ENCODE measurements around the gene FGD5. TPM values are rescaled to one million over a fixed set of nuclear protein-coding genes. Genes with fewer than 3 reads are reported as not detected.

FGD5 gene
- total and polyA plus RNA-seq, 2 donors from 2014 or later = 18.7 to 40.1 TPM

- Histone ChIP-seq H3K4me3 (ENCODE audit: low read length in 3 of 3) (no peak overlapping the region), H3K27me3 (ENCODE audit: control insufficient read depth, insufficient read depth, low read length) (no peaks in the 10 kb centered on the region), H3K4me1 (ENCODE audit: control insufficient read depth in 2 of 3, insufficient read depth in 2 of 3, low read depth in 1 of 3, low read length in 3 of 3) (peaks cover 0 to 7% (median 0%) of the 10 kb centered on the region in 3 donors), H3K9me3 (ENCODE audit: control insufficient read depth in 2 of 3, insufficient read depth in 1 of 3, low read length in 3 of 3) (no peaks in the 10 kb centered on the region), H3K9ac (ENCODE audit: low read length in 3 of 3) (no peak overlapping the region), H3K27ac (ENCODE audit: low read depth in 2 of 2, low read length in 2 of 2) (no peak overlapping the region), H3K36me3 (ENCODE audit: control insufficient read depth in 2 of 3, insufficient read depth in 3 of 3, low read length in 3 of 3) (peaks cover 0 to 6% (median 2%) of the 10 kb centered on the region in 3 donors)
- no peak for TF ChIP-seq CTCF (IDR thresholded peaks at IDR 0.05; ENCODE audit: borderline replicate concordance, extremely low read depth, insufficient read depth)
- intact Hi-C loops (cut with DNase I) = loop anchor here (10.0 kb wide), 1 partner anchor 124 kb away; no protein-coding TSS in a partner anchor
- DNase-seq (no peak), FAIRE-seq (no peak)
These were observed 99.6 kb downstream of the FGD5 start for GRCh38 chr3:14918356-14918860.

- H3K9me3 ChIP-seq (ENCODE audit: control insufficient read depth in 2 of 3, insufficient read depth in 1 of 3, low read length in 3 of 3) = no peaks in the 10 kb centered on the region
- no peak for TF ChIP-seq CTCF (IDR thresholded peaks at IDR 0.05; ENCODE audit: borderline replicate concordance, extremely low read depth, insufficient read depth)
- intact Hi-C loops (cut with DNase I) = loop anchor here (5.0 kb wide), 1 partner anchor 248 kb away; no protein-coding TSS in a partner anchor
- peaks cover 0 to 13% (median 2%) of the 10 kb centered on the region in 3 donors for H3K36me3 ChIP-seq (ENCODE audit: control insufficient read depth in 2 of 3, insufficient read depth in 3 of 3, low read length in 3 of 3)
- H3K4me1 ChIP-seq (ENCODE audit: control insufficient read depth in 2 of 3, insufficient read depth in 2 of 3, low read depth in 1 of 3, low read length in 3 of 3) = peaks cover 0 to 7% (median 0%) of the 10 kb centered on the region in 3 donors
- H3K27me3 ChIP-seq (ENCODE audit: control insufficient read depth, insufficient read depth, low read length) = no peaks in the 10 kb centered on the region
- no peak overlapping the region for H3K4me3 ChIP-seq (ENCODE audit: low read length in 3 of 3)
- FAIRE-seq = no peak
- no peak for DNase-seq
- H3K27ac ChIP-seq (ENCODE audit: low read depth in 2 of 2, low read length in 2 of 2) = no peak overlapping the region
- H3K9ac ChIP-seq (ENCODE audit: low read length in 3 of 3) = no peak overlapping the region
These were observed 101.8 kb downstream of the FGD5 start for GRCh38 chr3:14920536-14920935.

- H3K27me3 ChIP-seq (ENCODE audit: control insufficient read depth, insufficient read depth, low read length) = no peaks in the 10 kb centered on the region
- H3K9me3 ChIP-seq (ENCODE audit: control insufficient read depth in 2 of 3, insufficient read depth in 1 of 3, low read length in 3 of 3) = no peaks in the 10 kb centered on the region
- intact Hi-C loops (cut with DNase I) = loop anchor here (5.0 kb wide), 1 partner anchor 249 kb away; no protein-coding TSS in a partner anchor
- H3K36me3 ChIP-seq (ENCODE audit: control insufficient read depth in 2 of 3, insufficient read depth in 3 of 3, low read length in 3 of 3) = peaks cover 0 to 13% (median 2%) of the 10 kb centered on the region in 3 donors
- TF ChIP-seq CTCF (IDR thresholded peaks at IDR 0.05; ENCODE audit: borderline replicate concordance, extremely low read depth, insufficient read depth) = peak; percentile 97
- FAIRE-seq (no peak), DNase-seq (peak; percentile 88 to 95 (median 92))
- peaks cover 0 to 7% (median 0%) of the 10 kb centered on the region in 3 donors for H3K4me1 ChIP-seq (ENCODE audit: control insufficient read depth in 2 of 3, insufficient read depth in 2 of 3, low read depth in 1 of 3, low read length in 3 of 3)
- H3K9ac ChIP-seq (ENCODE audit: low read length in 3 of 3) = no peak overlapping the region
- H3K27ac ChIP-seq (ENCODE audit: low read depth in 2 of 2, low read length in 2 of 2) = no peak overlapping the region
- no peak overlapping the region for H3K4me3 ChIP-seq (ENCODE audit: low read length in 3 of 3)
These were observed 102.4 kb downstream of the FGD5 start for GRCh38 chr3:14921034-14921616.

All from kidney (tissue), 14 donors.